ENCODE results near the gene PASK. TPM values are rescaled to one million over a fixed set of nuclear protein-coding genes. Genes with fewer than 3 reads are reported as not detected.

The PASK gene
- total RNA-seq, 3 donors from 2014 or later = 6.8 to 25.5 (median 20.6) TPM

DNA sequence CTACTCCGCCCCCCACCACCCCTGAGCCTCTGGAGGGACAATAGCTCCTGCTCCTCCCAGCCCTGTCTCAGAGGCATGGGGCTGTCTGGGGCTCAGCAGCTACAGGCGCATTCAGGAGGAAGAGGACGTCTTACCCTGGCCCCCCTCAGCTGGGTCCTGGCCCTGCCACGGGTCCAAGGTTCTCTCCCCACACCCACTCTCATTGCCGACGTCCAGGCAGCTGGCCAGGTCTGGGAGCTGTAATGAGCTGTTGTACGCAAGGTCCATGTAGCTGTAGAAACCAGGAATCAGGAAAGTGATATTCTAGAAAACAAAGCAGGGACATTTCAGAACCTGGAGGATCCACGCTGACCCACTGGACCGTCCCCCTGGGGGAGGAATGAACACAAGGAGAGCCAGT is 13.5 kb downstream of the PASK start:
- H3K4me3 ChIP-seq = no peak overlapping the region
- no peaks in the 10 kb centered on the region for H3K36me3 ChIP-seq (ENCODE audit: low read depth)
- intact Hi-C loops (cut with DNase I, micrococcal nuclease) = no loop called here
- peak in 2 of 3 donors; percentile 79 to 84 for DNase-seq
- H3K4me1 ChIP-seq (ENCODE audit: low read depth) = peaks cover 5% of the 10 kb centered on the region
- TF ChIP-seq, protein P1, sequence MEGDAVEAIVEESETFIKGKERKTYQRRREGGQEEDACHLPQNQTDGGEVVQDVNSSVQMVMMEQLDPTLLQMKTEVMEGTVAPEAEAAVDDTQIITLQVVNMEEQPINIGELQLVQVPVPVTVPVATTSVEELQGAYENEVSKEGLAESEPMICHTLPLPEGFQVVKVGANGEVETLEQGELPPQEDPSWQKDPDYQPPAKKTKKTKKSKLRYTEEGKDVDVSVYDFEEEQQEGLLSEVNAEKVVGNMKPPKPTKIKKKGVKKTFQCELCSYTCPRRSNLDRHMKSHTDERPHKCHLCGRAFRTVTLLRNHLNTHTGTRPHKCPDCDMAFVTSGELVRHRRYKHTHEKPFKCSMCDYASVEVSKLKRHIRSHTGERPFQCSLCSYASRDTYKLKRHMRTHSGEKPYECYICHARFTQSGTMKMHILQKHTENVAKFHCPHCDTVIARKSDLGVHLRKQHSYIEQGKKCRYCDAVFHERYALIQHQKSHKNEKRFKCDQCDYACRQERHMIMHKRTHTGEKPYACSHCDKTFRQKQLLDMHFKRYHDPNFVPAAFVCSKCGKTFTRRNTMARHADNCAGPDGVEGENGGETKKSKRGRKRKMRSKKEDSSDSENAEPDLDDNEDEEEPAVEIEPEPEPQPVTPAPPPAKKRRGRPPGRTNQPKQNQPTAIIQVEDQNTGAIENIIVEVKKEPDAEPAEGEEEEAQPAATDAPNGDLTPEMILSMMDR (IDR thresholded peaks at IDR 0.05) = no peak
- ATAC-seq = peak; percentile 83
- H3K9me3 ChIP-seq = no peaks in the 10 kb centered on the region

DNA sequence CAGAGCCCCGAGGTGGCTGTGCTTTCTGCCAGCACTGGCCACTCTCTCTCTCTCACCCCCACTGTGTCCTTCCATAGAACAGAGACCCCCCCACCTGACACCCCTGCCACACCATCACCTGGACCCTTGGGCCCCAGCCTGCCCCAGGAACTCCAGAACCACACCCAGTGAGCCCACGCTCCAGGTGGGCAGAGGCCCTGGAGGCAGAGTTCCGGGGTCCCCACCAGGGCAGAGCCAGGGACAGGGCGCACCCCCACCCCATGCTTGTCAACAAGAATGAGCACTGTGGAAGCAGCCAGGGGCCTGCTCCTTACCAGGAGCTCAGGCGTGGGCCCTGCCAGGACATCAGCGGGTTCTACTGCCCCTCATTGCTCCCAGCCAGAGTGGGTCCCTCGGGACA is 14.6 kb downstream of the PASK start:
- intact Hi-C loops (cut with DNase I, micrococcal nuclease) = no loop called here
- no peaks in the 10 kb centered on the region for H3K9me3 ChIP-seq
- H3K4me3 ChIP-seq = no peak overlapping the region
- ATAC-seq (no peak), DNase-seq (no peak)
- peaks cover 5% of the 10 kb centered on the region for H3K4me1 ChIP-seq (ENCODE audit: low read depth)
- TF ChIP-seq, protein P1 (IDR thresholded peaks at IDR 0.05) = no peak
- H3K36me3 ChIP-seq (ENCODE audit: low read depth) = no peaks in the 10 kb centered on the region

DNA sequence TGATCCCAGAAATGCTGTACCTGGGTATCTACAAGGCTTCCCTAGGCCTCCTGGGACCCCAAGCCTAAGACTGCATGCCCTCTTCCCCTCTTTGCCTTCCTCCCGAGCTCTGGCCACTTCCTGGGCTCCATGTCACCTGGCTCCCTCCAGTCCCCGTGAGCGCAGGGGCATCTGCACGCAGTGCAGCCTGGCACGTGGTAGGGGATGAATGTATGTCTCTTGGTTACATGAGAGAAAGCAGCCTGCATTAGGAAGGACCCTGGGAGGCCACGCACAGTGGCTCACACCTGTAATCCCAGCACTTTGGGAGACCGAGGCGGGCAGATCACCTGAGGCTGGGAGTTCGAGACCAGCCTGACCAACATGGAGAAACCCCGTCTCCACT is 15.8 kb downstream of the PASK start:
- DNase-seq (no peak), ATAC-seq (no peak)
- peaks cover 5% of the 10 kb centered on the region for H3K4me1 ChIP-seq (ENCODE audit: low read depth)
- TF ChIP-seq, protein P1 (IDR thresholded peaks at IDR 0.05) = no peak
- no peaks in the 10 kb centered on the region for H3K9me3 ChIP-seq
- H3K4me3 ChIP-seq = no peak overlapping the region
- intact Hi-C loops (cut with DNase I, micrococcal nuclease) = no loop called here
- H3K36me3 ChIP-seq (ENCODE audit: low read depth) = no peaks in the 10 kb centered on the region

DNA sequence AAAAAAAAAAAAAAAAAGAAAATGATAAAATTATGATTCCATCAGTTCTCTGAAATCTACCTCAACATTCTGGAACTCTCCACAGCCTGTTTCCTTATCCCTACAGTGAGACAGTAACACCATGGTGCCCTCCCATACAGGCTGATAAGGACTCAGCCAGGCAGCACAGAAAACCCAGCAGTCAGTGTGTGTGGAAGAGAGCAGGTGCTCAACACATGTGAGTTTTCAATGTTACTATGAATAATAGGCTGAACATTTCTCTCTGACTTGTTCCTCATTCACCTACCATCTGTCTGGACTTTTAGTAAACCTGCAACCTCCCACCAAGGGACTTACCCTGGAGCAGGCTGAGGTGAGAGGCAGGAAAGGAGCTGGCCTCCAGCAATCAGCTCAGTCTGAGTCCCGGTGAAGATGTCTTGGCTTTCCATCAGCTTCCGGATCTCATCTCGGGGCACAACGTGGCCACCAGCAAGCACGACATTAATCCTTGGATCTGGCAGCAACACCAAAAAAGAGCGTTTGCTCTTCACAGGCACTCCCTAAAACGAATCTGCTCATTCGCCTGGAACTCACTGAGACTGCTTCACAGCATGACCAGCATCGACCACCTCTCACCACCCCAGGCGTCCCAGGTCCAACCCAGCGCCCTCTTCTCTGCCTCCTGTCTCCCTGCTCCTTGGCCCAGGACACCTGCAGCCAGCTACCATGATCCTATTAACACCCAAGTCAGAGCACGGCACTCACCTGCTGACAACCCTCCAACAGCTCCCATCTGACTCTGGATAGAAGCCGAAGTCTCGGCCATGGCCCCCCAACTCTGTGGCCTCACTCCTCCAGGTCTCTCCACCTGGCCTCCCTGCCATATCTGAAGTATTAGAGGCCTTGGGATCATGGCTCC is 16.5 kb downstream of the PASK start:
- DNase-seq (no peak), ATAC-seq (no peak)
- TF ChIP-seq, protein P1 (IDR thresholded peaks at IDR 0.05) = no peak
- Histone ChIP-seq H3K36me3 (ENCODE audit: low read depth) (no peaks in the 10 kb centered on the region), H3K4me1 (ENCODE audit: low read depth) (peaks cover 5% of the 10 kb centered on the region), H3K9me3 (no peaks in the 10 kb centered on the region), H3K4me3 (no peak overlapping the region)
- intact Hi-C loops (cut with DNase I, micrococcal nuclease) = no loop called here

DNA sequence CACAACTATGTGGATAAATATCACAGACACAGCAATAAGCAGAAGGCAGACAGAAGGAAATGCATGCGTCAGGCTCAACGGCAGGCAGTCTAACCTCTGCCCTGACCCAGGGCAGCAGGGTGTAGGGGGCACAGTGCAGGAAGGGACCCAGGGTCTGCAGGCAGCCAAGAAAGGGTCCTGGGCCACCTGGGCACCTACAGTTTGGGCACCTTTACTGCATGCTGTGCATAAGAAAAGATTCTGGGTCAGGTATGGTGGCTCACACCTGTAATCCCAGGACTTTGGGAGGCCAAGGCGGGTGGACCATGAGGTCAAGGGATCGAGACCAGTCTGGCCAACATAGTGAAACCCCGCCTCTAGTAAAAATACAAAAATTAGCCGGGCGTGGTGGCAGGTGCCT is 17.7 kb downstream of the PASK start:
- no peaks in the 10 kb centered on the region for H3K9me3 ChIP-seq
- no peaks in the 10 kb centered on the region for H3K36me3 ChIP-seq (ENCODE audit: low read depth)
- peaks cover 5% of the 10 kb centered on the region for H3K4me1 ChIP-seq (ENCODE audit: low read depth)
- intact Hi-C loops (cut with DNase I, micrococcal nuclease) = no loop called here
- ATAC-seq (no peak), DNase-seq (no peak)
- no peak overlapping the region for H3K4me3 ChIP-seq
- TF ChIP-seq, protein P1 (IDR thresholded peaks at IDR 0.05) = no peak
